Activated CD8-positive, alpha-beta memory T cell treated with anti-CD3 and anti-CD28 coated beads, Interleukin-2, amount 50 U/mL, for 24 hours (primary cell): ENCODE results near the gene PTPN14.

ENCODE experiments used
- DNase-seq: peaks from one replicate; pipeline ENCODE4 v3.0.0-alpha.2; 2020; ENCODE audit errors: extremely low read depth

The PTPN14 gene

DNA sequence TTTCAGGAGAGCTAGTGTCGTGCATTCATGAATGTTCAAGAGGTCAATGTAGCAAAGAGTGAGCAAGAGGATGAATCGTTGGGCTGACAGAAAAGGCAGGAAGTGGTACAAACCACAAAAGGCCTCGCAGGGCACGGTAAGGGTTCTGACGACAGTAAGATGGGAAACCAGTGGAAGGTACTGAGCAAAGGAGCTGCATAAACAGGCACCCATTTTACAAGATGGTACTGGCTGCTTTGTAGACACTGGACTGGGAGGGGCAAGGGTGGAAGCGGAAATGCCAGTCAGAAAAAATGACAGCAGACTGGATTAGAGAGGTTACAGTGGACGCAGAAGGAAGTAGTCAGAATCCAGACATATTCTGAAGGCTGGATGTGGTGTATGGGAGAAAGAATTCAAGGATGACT, 123.5 kb downstream of the PTPN14 start:
- peak; percentile 21 for DNase-seq

DNA sequence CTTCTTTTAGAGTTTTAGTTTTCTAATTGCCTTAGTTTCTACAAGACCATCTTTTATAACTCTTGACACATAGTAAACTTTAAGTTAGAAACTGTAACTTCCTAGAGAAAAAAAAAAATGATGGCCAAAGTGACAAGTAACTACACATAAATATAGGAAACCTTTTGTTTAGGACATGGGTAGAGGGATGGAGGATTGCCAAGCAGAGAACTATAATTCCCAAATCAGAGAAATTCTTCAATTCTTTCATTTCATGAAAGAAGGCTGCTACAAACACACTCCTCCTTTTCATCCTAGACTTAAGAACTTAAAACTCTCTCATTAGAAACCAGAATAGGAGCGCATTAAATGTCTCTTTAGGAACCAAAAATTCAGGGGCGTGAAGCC, 125.0 kb downstream of the PTPN14 start:
- DNase-seq: no peak

DNA sequence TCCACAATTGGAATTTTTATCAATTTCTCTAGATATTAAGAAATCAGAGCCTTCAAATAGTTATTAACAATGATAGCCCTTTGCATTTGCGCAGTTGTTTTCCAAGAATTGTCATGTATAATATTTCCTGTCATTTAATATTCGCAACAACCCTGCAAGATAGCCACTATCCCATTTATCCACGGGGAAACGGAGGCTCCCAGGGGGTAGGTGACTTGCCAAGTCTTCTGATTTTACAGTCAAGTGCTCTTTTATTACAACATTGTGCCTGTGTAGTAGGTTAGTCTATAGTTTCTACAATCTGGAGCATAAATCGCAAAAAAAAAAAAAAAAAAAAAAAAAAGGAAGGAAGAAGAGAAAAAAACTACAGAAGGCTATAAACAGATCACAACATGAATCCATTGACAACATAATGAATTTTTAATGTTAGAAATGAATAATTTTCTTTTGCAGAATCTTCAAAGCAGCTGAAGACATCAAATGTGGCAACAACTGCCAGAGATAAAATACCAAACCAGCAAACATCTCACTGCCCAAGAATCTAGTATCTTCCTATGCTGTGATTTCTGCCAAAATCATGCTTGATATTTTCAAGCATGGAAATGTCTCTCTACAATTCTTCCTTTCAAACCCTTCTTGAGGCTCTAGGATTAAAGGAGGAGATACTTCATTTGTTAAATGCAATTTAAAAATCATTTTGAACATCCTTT, 125.5 kb downstream of the PTPN14 start:
- DNase-seq: no peak

DNA sequence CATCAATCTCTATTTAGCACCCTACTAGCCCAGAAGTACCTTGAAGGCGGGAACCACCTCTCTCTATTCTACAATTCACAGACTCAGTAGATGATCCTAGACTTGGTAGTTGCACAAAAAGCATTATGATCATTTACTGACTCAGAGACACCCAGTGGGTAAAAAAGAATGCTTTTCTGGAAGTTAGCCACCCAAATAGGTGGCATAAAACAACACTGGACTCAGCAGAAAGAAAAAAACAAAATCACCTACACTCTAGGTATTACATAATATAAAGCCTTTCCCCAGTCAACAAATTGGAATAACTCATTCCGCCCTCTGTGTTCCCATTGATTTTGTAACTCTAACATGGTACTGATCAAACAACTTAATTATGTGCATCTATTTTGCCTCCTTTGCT, 126.3 kb downstream of the PTPN14 start:
- DNase-seq: no peak

DNA sequence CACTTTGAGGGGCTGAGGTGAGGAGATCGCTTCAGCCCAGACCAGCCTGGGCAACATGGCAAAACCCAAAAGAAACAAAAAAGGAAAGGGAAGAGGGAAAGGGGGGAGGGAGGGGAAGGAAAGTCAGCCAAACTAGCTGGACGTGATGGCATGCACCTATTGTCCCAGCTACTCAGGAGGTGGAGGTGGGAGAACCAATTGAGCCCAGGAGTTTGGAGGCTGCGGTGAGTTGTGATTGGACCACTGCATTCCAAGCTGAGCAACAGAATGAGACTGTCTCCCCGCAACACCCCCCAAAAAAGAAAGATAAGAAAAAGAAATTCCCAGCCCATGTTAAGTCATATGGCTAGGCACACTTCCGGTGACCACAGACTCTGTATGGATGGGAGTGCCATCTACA, 128.4 kb downstream of the PTPN14 start:
- no peak for DNase-seq

DNA sequence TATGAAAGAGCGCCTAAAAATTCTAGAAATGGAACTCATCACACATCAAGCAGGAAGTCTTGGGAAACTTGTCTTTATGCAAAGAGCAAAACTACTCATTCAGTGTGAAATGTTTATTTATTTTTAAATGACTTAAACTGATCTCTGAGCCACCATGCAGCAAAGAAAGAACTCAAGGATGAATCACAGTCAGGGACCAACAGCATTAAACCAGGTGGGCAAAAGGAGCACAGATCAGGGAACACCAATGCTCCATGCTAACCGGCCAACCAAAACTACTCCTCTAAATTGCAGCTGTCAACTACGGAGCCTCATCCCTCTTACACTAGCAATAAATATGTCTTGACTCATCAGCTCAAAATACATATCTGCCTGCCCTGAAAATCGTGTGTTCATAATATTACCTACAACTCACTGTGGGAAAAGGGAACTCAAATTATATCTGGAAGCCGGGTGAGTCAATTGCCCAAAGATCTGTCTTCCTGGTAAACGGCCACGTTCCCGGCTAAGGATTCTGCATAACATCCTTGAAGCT, 129.2 kb downstream of the PTPN14 start:
- DNase-seq: no peak

DNA sequence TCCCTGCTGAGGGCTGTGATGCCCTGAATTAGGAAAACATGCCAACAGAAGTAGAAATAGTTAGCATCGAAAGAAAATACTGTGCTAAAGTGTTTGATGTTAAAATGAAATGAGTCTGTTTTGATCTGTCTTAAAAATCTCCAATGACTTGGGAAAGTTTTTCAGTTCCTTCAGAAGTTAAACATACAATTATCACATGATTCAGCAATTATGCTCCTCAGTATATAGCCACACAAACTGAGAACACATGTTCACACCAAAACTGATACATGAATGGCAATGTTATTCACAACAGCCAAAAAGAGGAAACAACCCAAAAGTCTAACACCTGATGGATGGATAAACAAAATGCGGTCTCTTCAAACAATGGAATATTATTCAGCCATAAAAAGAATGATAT, 130.6 kb downstream of the PTPN14 start:
- no peak for DNase-seq

DNA sequence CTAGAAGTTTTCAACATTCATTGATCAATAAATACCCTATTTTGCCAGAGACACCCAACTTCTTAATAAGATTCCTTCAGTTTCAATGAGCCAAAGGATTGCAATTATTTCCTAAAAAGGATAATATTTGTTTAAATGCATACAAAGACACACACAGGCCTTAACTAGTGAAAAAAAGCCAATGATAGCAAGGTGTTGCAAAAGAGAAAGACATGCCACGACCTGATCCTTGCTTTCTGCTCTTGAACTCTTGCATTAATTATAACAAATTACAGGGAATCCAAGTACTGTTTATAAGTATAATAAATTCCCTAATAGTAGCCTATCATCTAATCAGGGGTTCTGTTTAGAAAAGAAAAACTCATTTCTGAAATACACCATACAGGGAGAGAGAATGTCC, 131.1 kb downstream of the PTPN14 start:
- no peak for DNase-seq

DNA sequence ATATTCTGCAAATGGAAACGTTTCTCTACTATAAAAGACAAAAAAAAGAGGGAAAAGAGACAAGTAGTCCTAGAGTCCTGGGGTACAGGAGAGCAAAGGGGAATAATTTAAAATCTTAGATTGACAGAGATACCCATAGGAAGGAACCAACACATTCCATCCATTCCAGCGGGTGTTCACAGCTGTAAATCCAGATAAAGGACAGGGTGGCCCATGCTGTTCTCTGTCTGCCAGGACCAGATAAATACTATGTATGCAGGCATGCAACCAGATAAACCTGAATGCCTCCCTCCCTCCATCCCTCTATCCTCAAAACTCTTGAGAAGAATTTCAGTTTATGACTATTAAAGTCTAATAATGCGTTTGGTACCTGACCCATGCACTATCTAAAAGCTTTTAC, 131.8 kb downstream of the PTPN14 start:
- no peak for DNase-seq

DNA sequence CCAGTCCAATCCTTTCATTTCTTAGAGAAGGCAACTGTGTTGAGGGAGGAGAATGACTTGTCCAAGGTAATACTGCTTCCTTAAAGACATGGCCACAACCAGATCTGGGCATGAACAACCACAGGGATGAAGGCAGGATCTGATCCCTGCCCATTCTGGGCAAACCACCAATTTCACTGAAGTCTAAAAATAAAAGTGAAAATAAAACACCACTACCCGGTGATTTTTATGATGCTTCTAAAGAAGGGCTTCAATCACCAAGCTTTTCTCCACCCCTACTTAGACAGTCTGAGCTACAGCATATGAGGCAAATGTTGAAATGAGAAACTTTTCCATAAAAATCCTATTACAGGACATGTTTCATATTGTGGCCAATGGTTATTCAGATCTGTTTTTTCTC, 133.0 kb downstream of the PTPN14 start:
- no peak for DNase-seq

DNA sequence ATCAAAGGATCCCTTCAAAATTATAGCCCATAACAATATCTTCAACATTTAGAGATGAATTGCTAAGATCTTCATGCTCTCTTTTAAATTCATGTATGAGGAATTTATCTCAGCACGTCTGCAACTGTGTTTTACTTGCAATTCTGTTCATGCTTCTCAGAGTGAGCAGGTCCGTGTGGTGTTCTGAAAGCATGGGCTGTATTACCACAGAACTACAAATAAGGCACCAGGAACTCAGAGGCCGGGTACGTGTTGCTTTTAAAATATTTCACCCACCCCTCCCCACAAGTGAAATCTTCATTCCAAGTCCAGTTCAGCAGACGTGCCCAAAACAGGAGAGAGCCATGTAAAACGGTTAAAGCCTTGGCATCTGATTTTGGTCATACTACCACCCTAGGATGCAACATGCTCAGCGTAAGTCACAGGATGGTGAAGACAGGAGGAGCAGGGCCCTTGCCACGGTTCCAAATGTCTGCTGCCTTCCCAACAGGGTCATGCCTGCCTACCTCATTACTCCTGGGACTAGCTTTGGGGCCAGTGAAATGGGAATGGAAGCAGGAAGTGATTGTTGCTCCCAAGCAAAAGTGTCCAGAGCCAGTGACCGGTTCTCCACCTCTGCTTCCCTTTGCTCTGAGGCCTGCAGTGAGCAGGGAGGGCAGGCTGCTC, 133.7 kb downstream of the PTPN14 start:
- no peak for DNase-seq

DNA sequence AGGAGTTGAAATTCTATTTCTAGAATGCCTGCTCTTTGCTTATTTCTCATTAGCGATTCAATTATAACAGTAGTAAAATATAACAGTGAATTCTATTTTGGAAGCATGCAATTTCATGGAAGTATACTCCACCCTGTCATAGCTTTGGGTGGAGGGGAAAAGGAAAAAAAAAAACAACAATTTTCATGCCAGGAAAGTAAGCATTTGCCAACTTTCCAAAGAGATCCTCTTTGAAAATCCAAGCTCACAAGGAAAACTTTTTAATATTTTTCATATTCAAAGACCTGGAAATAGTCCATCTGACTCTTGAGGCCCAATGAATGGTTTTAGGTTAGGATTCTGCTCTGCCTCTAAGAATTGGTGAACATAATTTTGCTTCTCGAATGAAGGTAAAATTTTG, 134.5 kb downstream of the PTPN14 start:
- no peak for DNase-seq

DNA sequence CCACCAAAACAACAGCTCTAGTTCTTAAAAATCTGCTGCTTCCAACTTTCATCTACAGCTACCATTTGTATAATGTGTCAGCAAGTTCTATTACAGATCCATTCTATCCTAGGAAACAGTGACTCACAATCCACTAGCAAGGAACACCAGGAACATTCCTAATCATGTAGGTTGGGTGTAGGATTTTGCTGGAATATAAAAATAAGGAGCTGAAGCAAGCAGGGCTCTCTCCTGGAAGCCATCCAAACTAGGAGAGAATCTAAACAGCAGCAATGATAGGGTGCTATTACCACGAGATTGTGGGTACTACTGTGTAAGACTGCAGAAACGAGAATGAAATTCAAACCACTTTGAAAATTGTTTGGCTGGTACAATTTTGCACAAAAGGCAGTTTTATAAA, 135.0 kb downstream of the PTPN14 start:
- no peak for DNase-seq

DNA sequence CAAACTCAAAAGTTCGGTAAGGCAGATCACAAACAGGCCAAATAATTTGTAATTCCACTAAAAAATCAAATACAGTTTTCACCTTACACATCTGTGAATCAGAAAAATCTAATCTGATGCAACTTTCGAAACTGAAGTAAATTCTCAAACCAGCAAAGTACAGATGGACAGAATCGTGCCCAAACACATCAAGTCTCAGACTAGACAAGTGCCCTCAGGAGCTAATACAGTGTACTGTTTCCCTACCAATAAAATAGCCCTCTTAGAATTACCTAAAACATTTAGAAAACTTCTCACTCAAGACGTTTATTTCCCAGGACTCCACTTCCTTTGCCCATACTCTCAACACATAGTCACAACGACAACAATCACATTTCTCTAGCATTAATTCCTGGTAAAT, 136.3 kb downstream of the PTPN14 start:
- DNase-seq: no peak

DNA sequence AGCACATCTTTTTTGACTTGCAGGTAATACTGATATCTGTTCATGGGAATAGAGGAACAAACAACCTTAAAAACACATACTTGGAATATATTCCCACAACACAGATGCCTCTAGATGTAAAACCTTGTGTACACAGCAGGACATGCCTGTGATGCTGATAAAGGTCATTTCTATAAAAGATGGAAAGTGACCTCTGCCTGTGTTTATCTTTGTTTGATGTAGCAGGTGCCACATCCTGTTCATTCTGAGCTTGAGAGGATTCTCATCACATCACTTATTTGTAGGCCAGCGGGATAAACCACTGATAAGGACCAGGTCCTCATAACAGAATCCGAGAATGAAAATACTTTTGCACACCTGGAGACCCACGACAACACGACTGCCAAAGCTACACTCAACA, 136.7 kb downstream of the PTPN14 start:
- no peak for DNase-seq

DNA sequence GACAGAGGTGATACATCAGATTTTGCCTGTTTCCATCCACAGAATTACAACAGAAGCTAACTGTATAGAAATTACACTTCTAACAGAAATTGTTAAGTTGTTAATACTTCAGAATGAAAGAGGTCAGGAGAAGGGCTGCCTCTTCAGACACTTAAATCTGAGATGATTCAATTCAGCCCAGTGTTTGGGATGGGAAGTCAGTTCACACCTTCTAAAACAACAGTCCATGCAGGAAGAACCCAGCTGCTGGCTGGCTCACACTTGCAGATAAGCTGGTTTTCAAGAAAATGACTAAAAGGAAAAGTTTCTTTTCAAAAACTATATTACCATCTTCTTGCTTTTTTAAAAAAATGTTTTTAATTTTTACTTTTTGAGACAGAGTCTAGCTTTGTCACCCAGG, 138.1 kb downstream of the PTPN14 start:
- no peak for DNase-seq

DNA sequence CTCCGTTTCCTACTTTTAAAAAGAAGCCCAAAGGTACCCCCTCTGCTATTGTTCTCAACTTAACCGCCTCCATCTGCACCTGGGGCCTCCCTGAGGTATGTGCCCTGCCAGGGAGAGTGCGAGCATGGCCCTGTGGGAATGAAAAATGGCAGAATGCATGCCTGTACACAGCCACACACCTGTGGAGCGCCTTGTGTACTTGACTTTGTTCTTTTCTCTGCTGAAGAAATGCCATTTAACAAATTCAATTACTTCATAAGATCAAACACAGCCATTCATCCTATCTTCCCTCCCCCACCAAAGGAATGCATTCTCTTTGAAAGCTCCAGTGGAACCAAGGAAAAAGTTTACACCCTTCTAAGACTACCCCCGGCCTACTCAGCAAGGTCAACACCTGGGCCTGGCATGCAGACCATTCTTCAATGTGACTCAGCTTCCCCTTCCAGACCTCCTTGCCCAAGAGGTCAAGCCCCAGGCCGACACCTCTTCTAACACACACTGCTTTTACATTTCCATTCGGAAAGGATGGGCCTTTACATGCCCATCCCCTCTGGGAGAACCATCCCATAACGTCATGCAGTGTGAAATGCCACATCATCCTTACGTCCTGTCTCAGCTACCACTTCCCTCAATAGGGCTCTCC, 146.7 kb downstream of the PTPN14 start:
- DNase-seq: no peak

DNA sequence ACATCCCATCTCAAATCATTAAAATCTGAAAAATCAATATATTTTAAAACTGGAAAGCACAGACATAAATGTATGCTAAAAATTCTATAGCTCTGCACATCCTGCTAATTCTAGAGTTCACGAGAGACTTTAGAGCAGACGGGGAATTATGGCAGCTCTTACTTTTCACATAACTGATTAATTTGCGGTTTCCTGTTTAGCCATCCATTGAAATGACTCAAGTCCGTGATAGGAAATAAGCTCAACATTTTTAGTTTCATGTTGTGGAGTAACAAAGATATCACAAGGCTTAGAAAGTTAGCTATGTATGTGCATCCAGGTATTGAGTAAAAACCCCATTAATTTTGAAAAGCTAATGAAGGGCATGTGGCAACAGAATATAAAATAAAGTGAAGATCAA, 147.2 kb downstream of the PTPN14 start:
- DNase-seq: no peak

DNA sequence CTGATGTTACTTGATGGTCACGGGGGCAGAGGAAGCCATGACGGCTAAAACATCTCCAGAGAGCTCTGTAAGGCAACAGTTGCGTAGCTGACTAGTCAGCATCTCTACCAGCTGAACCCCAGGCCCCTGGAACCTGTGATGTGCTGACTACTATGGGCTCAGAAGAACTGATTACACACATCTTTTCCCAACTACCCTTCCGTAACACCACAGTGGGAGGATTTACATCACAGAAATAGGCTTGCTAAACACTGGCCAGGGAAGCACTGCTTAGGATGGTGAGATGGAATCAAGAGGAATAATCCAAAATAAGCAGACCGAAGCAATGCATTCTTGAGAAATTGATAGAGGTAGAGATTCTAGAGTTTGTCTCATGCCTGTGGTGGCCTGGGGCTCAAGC, 148.0 kb downstream of the PTPN14 start:
- no peak for DNase-seq

DNA sequence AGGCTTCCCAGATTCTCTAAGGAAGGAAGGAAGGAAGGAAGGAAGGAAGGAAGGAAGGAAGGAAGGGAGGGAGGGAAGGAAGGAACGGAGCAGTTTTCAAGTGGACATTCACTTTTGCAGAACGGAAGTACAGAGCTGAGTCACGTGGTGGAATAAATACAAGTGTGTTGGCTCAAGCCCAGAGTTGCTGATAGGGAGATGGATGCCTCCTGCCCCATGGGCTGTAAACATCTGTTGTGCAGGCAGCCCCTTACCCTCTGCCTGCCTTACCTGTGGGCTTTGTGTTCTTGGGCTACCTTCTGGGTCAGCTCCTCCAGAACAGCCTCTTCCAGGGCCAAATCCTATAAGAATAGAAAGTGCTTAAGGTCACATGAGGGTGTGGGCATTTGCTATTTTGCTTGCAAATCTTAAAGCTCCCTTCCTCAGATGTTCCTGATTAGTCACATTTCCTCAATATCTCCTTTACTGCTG, 148.8 kb downstream of the PTPN14 start:
- no peak for DNase-seq

DNA sequence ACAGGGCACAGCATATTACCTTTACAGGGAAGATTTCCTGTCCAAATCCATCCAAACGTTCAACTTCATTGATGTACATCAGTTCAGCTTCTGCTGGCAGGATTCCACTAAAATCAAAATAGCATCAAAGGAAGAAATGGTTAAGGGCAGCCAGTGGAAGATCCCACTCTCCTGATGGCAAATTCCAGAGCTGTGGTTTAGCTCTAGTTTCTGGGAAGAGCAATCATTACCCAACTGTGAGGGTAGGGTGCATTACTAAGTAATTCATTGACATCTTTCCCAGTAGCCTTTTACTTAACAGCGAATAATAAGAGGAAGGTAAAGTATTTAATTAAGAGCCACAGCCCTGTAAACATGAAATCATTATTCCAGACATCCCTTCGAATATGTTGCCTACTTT, 149.7 kb downstream of the PTPN14 start:
- DNase-seq: no peak

DNA sequence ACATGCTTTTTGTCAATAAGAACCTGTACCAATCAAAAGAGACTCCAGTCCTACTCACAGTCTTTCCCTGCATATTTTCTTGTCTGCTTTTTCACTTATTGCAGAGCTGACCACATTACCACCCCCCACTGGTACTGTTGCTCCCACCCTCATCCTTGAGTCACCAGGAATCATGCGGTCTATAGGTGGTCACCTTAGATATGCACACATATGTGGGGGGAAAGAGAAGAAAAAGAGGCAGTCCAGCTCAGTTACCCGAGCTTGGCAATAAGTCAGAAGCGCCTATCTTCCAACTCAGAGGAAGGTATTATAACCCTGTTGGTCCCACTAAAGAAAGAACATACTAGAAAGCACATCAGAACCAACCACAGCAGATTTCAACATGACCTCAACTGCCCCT, 151.3 kb downstream of the PTPN14 start:
- no peak for DNase-seq

DNA sequence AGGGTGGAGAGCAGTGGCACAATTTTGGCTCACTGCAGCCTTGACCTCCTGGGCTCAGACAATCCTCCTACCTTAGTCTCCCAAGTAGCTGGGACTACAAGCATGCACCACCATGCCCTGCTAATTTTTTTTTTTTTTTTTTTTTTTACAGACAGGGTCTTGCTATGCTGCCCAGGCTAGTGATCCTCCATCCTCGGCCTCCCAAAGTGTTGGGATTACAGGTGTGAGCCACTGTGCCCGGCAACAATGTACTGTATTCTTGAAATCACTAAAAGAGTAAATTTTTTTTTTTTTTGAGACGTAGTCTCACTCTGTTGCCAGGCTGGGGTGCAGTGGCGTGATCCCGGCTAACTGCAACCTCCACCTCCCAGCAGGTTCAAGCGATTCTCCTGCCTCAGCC, 152.9 kb downstream of the PTPN14 start:
- no peak for DNase-seq
